HG02970 (cell line): ENCODE measurements around the gene RNF220.

ENCODE experiments used
- ATAC-seq: cut with Tn5 transposase; IDR thresholded peaks from one replicate; pipeline ENCODE4 v1.9.1; 2021; ENCODE audit warnings: mild to moderate bottlenecking, moderate library complexity, moderate number of reproducible peaks; ENCODE audit not compliant: unreplicated experiment, low FRiP score

RNF220 gene

DNA sequence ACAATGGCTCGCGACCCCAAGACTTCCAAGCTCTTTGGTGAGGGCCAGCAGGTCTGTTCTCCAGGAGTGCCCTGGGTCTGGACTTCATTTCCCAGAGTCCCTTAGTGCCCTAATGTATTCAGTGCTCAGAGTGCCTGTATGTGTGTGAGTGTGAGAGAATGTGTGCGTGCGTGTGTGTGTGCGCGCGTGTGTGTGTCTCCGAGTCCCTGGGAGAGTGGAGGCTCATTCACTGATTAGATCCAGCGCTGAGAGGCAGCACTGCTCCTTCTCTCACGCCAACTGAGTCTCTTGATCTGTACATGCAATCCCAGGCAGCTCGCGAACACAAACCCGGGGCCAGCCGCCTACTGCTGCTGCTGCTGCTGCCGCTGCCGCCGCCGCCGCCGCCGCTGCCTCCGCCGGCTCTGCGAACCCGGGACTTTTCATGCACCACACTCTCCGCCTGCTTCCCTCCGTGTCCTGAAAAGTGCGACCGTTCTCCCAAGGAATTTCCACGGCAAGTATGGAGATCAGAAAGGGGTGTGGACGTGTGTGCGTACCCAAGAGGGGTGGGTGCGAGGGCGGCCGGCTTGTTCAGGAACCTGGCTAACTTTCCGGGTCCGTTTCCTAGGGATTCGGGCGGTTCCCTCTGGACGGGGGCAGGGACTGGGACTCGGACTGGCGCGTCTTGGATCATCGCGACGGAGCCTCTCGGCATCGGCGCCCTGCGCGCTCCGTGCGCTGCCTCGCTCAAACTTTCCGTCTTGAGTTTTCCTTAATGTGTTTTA, at the start of gene RNF220:
Gene RNF220 (plus strand): TSS at position 225 of the 767 bp plus-strand sequence.
- no peak for ATAC-seq

- no peak for ATAC-seq
Observed at GRCh38 chr1:44355582-44356305, 49.3 kb upstream of the RNF220 start.

- ATAC-seq, result no peak
Observed at GRCh38 chr1:44357710-44358109, 47.3 kb upstream of the RNF220 start.

- ATAC-seq, result no peak
Observed at GRCh38 chr1:44359234-44359935, 45.7 kb upstream of the RNF220 start.

GRCh38 chr1:44361478-44361877, 43.6 kb upstream of the RNF220 start:
- no peak for ATAC-seq

- no peak for ATAC-seq
Observed at GRCh38 chr1:44366371-44366975, 38.6 kb upstream of the RNF220 start.

GRCh38 chr1:44367944-44368343, 37.1 kb upstream of the RNF220 start:
- ATAC-seq, result no peak

DNA sequence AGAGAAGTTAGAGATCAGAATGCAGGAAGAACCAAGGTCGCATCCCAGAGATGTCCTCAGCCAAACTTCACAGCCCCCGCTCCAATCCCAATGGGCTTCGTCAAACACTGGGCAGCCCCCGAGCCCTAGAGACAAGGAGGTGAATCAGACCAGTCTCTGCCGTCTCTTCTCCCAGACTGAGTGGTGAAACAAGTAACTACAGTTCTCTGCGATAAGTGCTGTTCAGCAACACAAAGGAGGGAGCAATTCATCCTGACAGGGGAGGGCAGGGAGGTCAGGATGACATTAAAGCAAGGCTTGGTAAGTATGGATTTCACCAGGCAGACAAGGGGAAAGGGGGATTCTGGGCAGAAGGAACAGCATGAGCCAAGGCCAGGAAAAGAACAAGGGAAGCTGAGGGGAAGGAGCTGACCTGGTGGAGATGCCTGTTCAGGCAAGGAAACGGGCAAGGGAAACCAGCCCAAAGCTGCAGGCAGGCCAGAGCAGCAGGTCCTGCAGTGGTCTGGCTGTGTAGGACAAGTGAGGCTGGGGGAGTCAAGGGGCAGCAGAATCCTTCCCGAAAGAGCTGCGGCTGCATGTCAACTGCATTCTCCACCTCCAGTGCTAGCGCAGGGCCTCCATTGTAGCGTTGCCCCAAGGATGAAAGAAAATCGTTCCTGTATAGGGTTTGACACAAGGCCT, 36.4 kb upstream of the RNF220 start:
- ATAC-seq, result no peak

DNA sequence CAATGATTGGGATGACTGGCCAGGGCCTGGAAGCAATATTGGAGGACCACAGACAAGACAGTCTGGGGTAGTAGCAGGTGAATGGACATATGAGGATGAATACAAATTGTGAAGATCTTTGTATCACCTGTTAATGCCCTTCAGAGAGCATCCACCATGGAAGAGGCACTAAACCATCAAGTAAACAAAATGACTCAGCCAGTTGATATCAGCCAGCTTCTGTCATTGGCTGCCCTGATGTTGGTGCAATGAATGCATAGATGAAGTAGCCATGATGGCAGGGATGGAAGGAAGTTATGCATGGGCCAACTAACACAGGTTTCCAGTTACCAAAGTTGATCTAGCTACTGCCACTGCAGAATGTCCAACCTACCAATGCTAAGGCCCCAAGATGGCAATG, 33.8 kb upstream of the RNF220 start:
- no peak for ATAC-seq

GRCh38 chr1:44375547-44375946, 29.5 kb upstream of the RNF220 start:
- ATAC-seq, result no peak

DNA sequence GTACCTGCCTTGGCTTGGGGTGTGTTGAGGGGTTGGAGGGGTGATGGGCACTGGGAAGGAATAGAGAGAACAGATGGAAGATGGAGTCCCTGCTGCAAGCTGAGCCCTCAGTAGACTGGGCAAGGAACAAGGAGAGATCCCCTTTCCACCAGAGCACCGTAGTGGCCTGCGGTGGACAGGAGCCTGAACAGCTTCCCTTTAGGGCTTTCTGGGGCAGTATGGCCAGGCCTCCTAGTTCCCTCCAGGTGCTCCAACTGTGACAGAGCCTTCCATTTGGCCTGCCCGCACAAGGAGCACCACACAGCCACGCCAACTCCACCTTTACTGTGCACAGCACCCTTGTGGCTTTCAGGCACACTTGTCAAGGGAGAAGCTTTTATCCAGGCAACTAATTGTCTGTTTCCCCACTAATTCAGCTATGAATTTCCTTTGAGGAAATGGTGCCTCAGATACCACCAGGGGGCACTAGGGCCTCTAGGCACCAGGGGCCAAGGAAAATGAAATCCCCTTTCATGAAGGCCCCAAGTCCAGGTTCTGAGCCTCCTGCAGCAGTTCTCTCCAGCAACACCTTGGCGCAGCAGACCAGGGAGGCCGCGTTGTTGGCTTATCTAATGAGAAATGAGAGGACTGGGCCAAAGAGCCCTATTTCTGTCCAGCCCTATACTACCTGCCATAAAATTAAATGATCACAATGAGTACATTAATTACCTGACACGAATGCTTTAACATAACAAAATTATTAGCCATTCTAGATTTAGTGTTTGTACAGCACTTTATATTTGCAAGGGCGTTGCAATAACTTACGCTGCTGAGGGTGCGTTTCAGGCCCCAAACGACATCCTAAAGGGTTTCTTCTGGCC, 26.9 kb upstream of the RNF220 start:
- ATAC-seq, result no peak

DNA sequence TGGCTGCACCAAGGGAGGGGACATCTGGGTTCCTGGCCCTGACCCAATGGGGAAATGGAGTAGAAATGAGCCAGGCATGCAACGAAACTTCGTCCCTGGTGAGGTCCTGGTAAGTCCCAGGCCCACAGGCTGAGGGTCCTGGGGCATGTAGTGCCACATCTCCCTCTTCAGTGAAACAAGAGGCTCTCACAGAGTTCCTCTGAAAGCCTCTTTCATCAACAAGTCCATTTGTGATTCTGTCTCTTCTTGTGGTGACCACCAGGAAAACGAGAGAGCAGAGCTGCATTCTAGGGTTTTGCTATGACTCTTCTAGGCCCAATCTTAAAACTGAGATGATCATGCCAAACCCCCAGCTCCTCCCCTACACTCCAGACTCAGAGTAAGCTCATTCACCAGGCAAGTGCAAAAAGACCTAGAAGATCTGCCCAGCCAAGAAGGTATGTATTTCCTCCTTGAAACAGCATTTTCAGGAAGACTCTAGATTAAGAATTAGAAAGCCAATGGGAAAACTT, 24.3 kb upstream of the RNF220 start:
- no peak for ATAC-seq

GRCh38 chr1:44388551-44388950, 16.5 kb upstream of the RNF220 start:
- no peak for ATAC-seq

DNA sequence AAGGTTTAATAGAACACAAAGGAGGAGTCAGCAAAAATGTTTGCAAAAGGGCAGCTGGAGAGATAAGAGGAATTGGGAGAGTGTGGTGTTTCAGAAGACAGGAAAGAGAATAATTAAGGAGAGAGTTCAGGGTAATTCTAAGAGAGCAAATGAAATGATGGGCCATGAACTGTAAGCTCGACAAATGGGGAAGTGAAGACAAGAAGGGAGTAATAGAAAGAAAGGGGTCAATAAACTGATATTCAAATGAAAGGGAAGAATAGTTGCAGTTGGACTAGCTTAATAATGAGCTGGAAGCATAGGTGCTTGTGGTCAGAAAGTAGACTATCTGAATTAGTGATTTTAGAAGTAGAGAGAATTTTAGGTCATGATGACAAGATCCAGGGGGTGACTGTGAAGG, 15.6 kb upstream of the RNF220 start:
- no peak for ATAC-seq

DNA sequence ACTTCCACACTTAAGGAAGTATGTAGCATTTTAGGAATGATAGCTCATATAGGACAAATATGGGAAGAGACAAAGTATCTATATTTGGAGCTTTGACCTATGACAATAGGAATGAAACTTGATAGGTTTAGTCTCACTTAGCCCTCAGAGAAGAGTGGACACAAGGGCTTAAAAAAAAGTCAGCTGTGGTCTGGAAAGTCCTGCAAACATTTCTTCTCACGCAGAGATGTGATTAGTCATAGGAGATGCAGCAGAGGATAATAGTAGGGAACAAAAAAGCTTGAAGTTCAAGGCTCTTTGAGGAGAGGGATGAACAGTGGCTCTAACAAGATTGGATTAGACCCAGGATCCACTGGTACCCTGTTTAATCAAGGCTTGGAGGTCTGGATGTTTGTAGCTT, 14.8 kb upstream of the RNF220 start:
- no peak for ATAC-seq

DNA sequence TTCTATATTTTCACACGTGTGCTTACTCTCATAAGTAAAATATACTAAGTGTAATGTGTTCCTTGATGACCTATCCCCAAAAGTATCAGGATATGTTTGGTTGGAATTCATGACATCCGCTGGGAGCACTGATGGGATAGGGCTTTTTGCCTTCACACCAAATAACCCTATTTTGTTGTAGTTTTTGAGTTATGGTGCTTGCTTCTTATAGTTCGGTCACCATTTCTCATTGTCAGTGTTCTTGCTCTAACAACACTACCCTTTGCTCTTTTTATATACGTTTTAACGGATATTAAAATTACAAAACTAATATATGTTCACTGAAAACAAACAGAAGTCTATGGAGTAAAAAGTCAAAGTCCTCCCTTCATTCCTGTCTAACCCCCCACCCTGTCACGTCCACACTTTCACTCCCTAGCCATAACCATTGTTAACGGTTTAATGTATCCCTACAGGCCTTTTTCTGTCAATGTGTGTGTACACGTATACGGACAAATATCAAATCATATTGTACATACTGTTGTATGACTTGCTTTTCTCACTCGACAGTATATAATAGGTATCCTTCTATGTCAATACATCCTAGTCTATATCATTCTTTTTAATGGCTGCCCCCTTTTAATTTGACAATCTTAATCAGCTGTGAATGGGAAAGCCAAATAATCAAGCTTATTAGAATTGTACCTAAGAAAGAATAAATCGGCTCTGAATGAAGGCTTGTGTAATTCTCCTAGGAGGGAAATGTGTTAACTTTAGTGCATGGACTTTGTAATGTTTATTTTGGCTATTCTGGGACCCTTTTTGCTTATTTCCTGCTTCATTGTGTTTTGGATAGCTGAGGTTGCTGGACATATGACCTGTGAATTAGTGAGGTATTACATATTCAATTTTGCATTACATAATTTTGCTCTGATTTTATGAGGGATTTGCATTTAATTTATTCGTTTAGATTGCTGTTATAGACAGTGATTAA, 3.5 kb upstream of the RNF220 start:
- ATAC-seq, result no peak

GRCh38 chr1:44405798-44406736, 1.0 kb downstream of the RNF220 start:
- no peak for ATAC-seq
